ENCODE data around the gene ZBTB8B. TPM values are rescaled to one million over a fixed set of nuclear protein-coding genes. Genes with fewer than 3 reads are reported as not detected.

ZBTB8B gene
- total RNA-seq, 1 experiment from 2014 or later = 1.9 TPM

GRCh38 chr1:32507021-32507420 is 42.1 kb downstream of the ZBTB8B start:
- Histone ChIP-seq H2BK120ac (ENCODE audit: low read depth, low read length, poor library complexity, severe bottlenecking) (no peak overlapping the region), H3K9me3 (ENCODE audit: control insufficient read depth, low read depth, low read length) (no peaks in the 10 kb centered on the region), H2BK12ac (ENCODE audit: insufficient read length, low read depth, low read length) (no peak overlapping the region), H3K23me2 (ENCODE audit: insufficient read length, low read depth, low read length, poor library complexity, severe bottlenecking) (no peaks in the 10 kb centered on the region), H3K27me3 (ENCODE audit: insufficient read depth, low read length) (no peaks in the 10 kb centered on the region), H3K18ac (ENCODE audit: insufficient read length, low read depth, low read length) (no peak overlapping the region), H2BK20ac (ENCODE audit: low read depth, low read length, poor library complexity, severe bottlenecking) (no peak overlapping the region), H2BK5ac (ENCODE audit: insufficient read length, low read length) (no peak overlapping the region), H3K27ac (ENCODE audit: insufficient read length, low read depth, low read length) (no peak overlapping the region), H3K4ac (ENCODE audit: low read depth, low read length) (no peak overlapping the region), H2BK15ac (ENCODE audit: low read depth, low read length) (no peak overlapping the region), H4K20me1 (ENCODE audit: control insufficient read depth, insufficient read depth, insufficient read length) (no peaks in the 10 kb centered on the region), H3K79me2 (ENCODE audit: insufficient read depth, low read length) (no peaks in the 10 kb centered on the region), H3K4me2 (ENCODE audit: insufficient read depth, insufficient read length, low read length) (no peak overlapping the region), H3K79me1 (ENCODE audit: insufficient read depth, low read depth, low read length, poor library complexity, severe bottlenecking) (no peaks in the 10 kb centered on the region), H3K4me1 (ENCODE audit: insufficient read depth, low read length) (no peaks in the 10 kb centered on the region), H4K91ac (ENCODE audit: insufficient read length, low read depth, low read length) (no peak overlapping the region), H3K14ac (ENCODE audit: insufficient read depth, low read length) (no peak overlapping the region), H3T11ph (ENCODE audit: low read length) (no peak overlapping the region), H3K56ac (ENCODE audit: insufficient read length, low read depth, low read length) (no peak overlapping the region), H4K8ac (replicated peaks; ENCODE audit: insufficient read length, low read depth, low read length) (no peak overlapping the region), H3K23ac (ENCODE audit: insufficient read length, low read depth, low read length) (no peak overlapping the region), H2AK5ac (ENCODE audit: insufficient read length, low read length) (no peak overlapping the region), H2AFZ (ENCODE audit: low read length) (no peak overlapping the region), H3K9ac (ENCODE audit: extremely low read depth, insufficient read length, low read length) (no peak overlapping the region), H4K5ac (ENCODE audit: insufficient read length, low read depth, low read length) (no peak overlapping the region)
- WGBS (ENCODE audit: extremely low coverage, insufficient read length, low lambda C conversion rate) = no CpG with 5 or more reads among the region's 4 CpGs
- DNase-seq = no peak
- no peak for TF ChIP-seq CTCF (conservative IDR thresholded peaks at IDR 0.05)
- Mint-ChIP-seq H3K4me3 (no peak overlapping the region), H3K4me1 (no peaks in the 10 kb centered on the region), H3K27me3 (ENCODE audit: low read depth) (no peaks in the 10 kb centered on the region; the same call in 1 of the 2 replicates), H3K36me3 (ENCODE audit: insufficient read depth in 1 of 3, low read depth in 3 of 3) (no peaks in the 10 kb centered on the region), H3K9me3 (no peaks in the 10 kb centered on the region), H3K27ac (no peak overlapping the region)

Measured in H9 (cell line).